SKM-1 treated with dmso at 0.1 percent for 144 hours (cell line): ENCODE data around the gene EIF3L.
"Not testable (repeated sequence)": the region's sequence is repeated elsewhere in the genome, so short reads cannot be mapped to it uniquely, and the experiment has no call there.

Source experiments
- DNase-seq: peaks from one replicate; lab custom pipeline; 2025; ENCODE audit not compliant: unreplicated experiment; lab: John Stamatoyannopoulos, UW

Gene EIF3L

DNA sequence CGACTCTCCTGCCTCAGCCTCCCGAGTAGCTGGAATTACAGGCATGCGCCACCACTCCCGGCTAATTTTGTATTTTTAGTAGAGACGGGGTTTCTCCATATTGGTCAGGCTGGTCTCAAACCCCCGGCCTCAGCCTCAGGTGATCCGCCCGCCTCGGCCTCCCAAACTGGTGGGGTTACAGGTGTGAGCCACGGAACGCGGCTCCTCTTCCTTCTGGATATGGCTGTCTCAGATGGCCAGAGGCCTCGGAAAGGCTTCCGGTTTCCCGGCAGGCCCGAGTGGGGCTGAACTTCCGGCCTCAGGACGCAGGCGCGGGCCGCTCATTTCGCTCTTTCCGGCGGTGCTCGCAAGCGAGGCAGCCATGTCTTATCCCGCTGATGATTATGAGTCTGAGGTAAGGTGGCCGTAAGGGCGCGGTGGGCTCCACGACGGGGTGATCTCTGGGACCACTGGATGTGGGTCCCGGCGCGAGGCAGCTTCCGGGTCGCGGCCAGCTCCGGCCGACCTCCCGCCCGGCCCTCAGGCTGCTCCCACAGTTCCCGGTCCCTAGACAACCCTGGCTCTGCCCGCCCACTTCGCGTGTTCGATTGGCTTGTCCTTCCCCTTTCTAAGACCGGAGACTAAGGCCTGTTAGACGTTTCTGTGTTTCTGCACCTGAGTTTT is at the start of gene EIF3L:
Gene EIF3L, plus strand, starts transcription at position 331 of the 663 bp plus-strand sequence. Its CDS starts 31 bp downstream, at position 362.
- DNase-seq: peak; percentile 83

GRCh38 chr22:37799979-37800378 is 49.2 kb upstream of the EIF3L start:
- not testable (repeated sequence) for DNase-seq

DNA sequence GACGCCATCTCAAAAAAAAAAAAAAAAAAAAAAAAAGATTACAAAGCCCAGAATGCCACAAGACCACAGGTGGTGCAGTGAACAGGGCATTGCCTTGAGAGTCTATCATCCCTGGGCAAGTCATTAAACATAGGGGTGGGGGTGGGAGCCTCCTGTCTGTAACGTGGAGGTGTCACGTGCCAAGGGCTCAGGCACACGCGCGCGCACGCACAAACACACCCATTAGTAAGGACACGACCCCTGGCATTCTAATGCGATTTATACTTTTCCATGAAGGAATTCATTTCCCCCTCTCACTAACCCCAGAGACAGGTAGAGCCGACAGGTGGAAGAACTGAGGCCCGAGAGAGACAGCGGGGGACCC is 47.3 kb upstream of the EIF3L start:
- DNase-seq: no peak

- DNase-seq: no peak
Measured at GRCh38 chr22:37802310-37803194, 46.7 kb upstream of the EIF3L start.

- no peak for DNase-seq
Measured at GRCh38 chr22:37803195-37803638, 46.0 kb upstream of the EIF3L start.

DNA sequence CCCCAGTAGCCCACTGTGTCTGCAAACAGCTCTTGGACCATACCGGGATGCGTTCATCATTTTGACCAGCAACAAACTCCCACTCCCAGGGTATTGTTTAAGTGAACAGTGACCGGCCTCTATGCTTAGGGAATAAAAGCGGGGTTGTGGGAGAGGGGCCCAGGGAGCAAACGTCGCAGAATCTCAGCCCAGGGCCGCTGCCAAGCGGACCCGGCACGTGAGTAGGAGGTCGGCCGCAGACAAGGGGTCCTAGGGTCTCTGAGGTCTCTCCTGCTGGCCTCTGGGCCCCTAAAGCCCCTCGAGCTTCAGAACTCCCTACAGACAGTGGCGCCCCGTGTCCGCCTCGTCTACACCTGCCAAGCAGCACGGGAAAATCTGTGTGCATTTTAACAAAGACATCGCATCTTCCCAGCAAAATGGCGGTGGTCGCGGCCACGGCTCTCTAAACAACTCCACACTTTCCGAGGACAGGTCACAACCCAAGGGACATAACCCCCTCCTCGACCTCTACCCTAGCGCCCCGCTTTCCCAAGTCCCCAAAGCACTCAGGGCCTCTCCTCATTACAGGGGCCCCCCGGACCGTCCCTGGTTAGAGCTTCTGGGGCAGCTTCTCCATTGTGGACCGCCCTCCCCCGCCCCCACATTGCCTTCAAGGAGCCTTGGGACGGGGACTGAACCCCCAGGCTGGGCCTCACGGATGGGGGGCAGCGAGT is 45.4 kb upstream of the EIF3L start:
- DNase-seq: no peak

DNA sequence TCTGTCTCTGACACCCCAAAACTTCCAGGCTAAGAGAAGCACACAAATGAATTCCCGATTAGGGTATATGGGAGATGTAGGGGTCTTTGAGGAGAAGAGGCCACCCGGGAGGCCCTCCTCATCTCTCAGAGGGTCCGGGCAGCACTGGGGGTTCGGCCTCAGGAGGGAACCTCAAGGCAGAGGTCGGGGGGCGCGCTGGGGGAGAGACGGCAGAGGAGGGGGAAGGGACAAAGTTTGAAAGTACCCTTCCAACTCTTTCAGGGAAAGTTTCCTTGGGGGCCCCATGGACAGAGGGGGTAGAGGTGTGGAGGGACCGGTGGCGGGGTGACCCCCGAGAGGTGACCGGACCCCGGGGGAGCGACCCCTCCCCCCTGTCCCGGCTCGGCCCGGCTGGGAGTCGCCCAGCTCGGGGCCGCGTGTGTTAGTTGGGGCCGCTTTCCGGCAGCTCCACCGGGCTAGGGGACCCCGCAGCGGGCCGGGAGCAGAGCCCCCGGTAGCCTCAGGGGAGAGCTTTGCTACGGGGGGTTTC is 44.8 kb upstream of the EIF3L start:
- no peak for DNase-seq

DNA sequence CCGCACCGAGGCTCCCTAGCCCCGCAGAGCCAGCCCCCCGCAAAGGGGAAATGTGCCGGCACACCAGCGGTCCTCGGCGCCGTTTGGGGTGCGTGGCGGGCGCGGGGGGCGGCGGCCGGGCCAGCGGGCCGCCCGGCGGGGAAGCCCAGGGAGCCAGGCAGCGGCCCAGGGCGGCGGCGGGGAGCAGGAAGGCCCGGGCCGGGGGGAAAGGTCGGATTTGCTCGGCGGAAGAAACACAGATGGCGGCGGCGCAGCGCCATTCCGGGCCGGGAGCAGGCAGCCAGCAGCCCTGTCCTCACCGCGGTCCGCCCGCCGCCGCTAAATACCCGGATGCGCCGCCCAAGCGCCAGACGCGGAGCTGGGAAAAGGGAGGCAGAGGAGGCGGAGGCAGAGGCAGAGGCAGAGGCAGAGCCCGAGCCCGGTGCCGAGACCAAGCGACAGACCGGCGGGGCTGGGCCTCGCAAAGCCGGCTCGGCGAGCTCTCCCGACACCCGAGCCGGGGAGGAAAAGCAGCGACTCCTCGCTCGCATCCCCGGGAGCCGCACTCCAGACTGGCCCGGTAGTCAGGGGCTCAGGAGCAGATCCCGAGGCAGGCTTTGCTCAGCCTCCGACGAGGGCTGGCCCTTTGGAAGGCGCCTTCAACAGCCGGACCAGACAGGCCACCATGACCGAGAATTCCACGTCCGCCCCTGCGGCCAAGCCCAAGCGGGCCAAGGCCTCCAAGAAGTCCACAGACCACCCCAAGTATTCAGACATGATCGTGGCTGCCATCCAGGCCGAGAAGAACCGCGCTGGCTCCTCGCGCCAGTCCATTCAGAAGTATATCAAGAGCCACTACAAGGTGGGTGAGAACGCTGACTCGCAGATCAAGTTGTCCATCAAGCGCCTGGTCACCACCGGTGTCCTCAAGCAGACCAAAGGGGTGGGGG is 44.1 kb upstream of the EIF3L start:
- DNase-seq: peak; percentile 47

GRCh38 chr22:37805810-37806277 is 43.4 kb upstream of the EIF3L start:
- DNase-seq: no peak

DNA sequence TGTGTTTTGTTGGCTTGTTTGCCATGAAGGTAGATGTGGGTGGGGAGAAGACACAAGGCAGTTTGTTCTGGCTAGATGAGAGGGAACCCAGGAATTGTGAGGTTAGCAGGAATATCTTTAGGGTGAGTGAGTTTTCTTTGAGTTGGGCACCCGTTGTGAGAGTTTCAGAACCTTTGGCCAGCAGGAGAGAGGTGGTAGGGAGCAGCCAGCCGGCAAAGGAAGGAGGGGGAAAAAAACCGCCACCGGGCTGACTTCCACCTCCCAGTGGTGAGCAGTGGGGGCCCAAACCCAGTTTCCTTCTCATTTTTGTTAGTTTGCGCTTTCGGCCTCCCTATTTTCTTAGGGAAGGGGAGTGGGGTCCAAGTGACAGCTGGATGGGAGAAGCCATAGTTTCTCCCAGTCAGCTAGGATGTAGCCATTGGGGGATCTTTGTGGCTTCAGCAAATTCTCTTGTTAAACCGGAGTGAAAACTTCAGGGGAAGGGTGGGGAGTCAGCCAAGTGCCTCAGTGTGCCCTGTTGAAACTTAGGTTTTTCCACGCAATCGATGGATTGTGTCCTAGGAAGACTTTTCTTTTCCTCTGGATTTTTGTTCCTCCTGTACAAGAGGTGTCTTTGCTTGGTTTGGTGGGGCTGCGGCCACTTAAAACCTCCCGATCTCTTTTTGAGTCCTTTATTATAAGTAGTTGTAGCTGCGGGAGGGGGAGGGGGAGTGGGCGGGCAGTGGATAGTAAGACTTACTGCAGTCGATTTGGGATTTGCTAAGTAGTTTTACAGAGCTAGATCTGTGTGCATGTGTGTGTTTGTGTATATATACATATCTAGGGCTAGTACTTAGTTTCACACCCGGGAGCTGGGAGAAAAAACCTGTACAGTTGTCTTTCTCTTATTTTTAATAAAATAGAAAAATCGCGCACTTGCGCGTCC is 42.5 kb upstream of the EIF3L start:
- DNase-seq: peak; percentile 33

DNA sequence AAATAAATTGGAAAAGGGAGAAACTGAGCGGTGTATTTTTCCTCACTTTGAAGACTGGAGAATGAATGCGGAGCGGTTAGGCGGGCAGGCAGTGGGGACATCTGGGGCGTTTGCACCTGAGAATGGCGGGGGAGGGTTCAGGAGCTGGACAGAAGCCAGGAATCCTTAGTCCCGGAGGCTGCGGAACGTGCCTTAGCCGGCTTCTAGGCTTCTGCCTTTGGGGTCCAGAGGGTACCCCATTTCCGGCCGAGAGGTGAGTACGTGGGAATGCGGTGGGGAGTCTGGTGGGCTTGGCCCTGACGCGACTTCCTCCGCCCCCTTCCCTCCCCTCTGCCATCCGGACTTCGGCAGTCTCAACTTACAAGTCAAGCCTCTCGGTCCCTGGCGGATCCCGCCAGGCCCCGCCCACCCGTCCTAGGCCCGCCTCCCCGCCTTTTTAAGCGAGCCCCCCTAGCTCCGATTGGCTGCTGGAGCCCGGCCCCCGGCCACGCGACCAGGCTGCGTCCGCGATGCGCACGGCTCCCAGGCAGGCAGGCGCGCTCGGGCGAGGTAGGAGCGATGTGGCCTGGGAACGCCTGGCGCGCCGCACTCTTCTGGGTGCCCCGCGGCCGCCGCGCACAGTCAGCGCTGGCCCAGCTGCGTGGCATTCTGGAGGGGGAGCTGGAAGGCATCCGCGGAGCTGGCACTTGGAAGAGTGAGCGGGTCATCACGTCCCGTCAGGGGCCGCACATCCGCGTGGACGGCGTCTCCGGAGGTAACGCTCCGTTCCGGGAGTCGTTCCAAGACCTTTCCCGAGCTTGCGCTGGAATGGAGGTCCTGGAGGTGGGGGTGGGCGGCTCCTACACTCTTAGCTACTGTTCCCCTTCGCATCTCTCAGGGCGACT is 41.6 kb upstream of the EIF3L start, which contains the start of gene GCAT:
Gene GCAT, plus strand, starts transcription at position 525 of the 884 bp plus-strand sequence. Its CDS starts 34 bp downstream, at position 559.
- peak; percentile 88 for DNase-seq

DNA sequence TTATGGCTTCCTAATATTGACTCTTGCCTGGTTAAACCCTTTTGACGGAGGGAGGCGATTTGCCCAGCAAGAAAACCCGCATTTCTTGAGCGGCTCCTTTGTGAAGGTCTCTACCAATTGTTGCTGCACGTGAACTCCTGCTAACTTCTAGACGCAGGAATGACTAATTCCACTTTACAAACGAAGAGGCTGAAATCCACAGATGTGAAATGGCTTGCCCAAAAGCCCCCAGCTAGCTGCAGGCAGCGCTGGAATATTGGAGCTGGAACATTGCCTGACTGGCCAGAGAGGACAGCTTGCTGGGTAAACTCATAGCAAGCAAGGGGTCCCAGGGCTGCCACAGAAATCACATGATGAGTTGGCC is 40.9 kb upstream of the EIF3L start:
- DNase-seq: no peak

GRCh38 chr22:37809672-37810333 is 39.4 kb upstream of the EIF3L start:
- no peak for DNase-seq

- no peak for DNase-seq
Measured at GRCh38 chr22:37811867-37812266, 37.4 kb upstream of the EIF3L start.

DNA sequence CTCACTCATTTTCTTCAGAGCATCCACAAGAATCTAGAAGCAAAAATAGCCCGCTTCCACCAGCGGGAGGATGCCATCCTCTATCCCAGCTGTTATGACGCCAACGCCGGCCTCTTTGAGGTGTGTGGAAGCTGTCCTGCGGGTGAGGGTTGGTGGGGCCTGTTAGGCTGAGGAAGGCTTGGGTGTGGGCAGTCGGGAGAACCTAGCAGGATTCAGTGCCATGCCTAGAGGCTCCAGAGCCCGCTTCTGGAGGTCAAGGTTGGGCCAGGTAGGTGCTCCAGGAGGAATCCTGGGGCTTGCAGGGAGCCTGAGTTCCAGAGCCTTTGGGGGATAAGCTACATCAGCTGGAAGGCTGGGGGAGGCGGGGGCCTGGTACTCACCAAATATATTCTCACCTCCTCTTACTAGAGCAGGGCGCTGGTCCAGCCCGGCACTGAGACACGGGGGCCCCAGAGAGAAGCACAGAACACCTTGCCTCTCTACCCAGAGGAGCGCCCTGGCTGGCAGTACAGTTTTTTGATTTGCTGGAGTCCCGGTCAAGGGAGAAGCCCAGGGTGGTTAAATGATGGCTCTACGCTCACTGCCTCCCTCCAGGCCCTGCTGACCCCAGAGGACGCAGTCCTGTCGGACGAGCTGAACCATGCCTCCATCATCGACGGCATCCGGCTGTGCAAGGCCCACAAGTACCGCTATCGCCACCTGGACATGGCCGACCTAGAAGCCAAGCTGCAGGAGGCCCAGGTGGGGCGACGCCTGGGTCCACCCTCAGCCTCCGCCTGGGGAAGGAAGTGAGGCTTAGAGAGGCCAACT is 36.1 kb upstream of the EIF3L start:
- DNase-seq: no peak

DNA sequence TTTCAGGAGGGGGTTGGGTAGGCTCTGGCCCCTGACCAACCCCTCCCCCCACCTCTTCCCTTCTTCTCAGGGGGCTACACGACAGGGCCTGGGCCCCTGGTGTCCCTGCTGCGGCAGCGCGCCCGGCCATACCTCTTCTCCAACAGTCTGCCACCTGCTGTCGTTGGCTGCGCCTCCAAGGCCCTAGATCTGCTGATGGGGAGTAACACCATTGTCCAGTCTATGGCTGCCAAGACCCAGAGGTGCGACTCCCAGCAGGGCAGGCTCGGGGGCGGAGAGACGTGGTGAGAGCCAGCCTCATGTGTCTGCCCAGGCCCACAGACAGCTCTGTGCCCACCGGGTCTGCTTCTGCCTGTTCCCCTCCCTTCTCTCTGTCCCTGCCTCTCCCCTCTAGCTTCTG is 33.6 kb upstream of the EIF3L start:
- no peak for DNase-seq
